ENCODE results near the gene BAG3.
"Not testable (repeated sequence)": the region's sequence is repeated elsewhere in the genome, so short reads cannot be mapped to it uniquely, and the experiment has no call there.

BAG3 gene

DNA sequence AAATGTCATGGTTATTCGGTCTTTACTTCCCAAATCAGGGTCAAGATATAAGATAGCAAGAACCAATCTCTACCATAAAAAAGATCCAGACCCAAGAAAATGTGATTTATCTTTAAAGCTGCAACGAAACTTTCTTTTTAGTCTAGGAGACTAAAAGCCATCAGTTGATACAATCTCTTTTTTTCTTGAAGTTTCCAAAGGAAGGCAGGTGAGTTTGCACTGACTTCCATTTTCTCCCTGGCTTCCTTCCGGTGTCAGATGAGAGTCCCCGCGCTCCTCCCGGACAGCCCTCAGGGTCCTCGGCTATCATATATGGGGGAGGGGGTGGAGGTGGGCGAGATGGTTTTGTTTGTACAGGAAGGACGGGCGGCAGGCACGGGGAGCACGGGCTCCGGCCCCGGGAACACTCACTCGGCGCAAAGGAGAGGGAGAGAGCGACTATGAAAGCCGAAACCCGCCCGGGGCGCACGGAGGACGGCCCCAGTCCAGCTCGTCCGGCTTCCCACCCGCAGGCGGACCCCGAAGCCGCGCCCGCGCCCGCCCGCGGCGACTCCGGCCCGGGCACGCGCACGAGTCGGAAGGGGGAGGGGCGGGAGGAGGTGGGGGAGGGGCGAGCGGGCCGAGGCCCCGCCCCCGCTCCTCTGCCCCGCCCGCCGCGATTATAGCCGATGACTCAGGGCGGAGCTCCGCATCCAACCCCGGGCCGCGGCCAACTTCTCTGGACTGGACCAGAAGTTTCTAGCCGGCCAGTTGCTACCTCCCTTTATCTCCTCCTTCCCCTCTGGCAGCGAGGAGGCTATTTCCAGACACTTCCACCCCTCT is at the start of gene BAG3:
TSS of gene BAG3 (plus strand) at position 689 of the 822 bp plus-strand sequence. CDS start 296 bp downstream, outside the sequence.
- peak; percentile 60 for DNase-seq

DNA sequence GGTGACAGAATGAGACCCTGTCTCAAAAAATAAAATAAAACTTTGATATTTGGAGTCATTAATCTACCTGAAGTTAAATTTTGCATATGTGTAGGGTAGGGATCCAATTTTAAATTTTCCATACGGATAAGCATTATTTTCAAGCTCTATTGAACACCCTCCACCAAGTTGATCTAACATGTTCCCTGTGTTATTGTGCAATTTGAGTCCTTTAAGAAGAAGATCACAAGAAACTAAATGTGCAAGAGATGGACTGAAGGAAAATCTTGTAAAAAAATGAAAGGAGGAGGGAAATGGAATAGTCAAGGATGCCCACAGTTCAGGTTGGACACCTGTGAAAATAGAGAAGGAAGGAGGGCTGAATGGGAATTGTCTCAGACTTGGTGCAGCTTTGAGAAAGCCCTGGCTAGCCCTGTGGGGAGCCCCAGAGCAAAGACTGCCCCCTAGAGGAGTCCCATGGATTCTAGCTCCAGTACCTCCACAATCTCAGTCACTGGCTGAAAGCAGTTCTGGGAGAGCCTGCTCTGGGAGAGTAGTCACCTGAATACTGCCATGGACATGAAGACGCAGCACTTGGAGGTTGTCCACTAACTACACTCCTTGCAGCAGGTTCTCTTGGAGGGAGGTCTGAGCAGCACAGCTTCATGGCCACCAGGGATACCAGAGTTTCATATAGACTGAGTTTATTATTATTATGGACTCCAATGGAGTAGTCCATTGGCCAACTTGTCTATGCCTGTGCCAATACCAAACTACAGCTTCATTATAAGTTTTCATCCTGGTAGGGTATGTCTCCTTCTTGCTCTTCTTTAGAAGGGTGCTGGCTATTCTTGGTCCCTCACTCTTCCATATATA is 48.7 kb upstream of the BAG3 start:
- no peak for DNase-seq

DNA sequence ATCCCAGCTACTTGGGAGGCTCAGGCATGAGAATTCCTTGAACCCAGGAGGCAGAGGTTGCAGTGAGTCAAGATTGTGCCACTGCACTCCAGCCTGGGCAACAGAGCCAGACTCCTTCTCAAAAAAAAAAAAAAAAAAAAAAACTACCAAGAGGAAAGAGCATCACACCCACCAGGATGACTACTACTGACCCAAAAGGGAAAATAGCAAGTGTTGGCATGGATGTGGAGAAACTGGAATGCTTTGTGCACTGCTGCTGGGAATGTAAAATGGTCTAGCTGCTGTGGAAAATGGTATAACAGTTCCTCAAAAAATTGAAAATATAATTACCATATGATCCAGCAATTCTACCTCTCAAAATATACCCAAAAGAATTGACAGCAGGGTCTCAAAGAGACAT is 46.7 kb upstream of the BAG3 start:
- no peak for DNase-seq

- peak; percentile 39 for DNase-seq
Observed at GRCh38 chr10:119608316-119609155, 42.6 kb upstream of the BAG3 start.

- DNase-seq = no peak
Observed at GRCh38 chr10:119609516-119609915, 41.7 kb upstream of the BAG3 start.

GRCh38 chr10:119611433-119611832 is 39.7 kb upstream of the BAG3 start:
- no peak for DNase-seq

DNA sequence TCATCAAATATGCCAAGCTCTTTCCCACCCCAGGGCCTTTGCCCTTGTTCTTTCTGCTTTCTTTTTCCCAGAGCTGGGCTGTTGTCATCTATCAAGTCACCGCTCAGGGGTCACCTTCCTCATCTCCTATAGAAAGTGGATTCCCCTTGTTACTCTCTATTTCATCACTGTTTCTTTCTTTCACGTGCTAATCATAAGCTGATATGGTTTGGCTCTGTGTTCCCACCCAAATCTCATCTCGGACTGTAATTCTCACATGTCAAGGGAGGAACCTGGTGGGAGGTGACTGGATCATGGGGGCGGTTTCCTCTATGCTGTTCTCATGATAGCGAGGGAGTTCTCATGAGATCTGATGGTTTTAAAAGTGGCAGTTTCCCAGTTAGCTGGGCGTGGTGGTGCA is 37.4 kb upstream of the BAG3 start:
- no peak for DNase-seq

DNA sequence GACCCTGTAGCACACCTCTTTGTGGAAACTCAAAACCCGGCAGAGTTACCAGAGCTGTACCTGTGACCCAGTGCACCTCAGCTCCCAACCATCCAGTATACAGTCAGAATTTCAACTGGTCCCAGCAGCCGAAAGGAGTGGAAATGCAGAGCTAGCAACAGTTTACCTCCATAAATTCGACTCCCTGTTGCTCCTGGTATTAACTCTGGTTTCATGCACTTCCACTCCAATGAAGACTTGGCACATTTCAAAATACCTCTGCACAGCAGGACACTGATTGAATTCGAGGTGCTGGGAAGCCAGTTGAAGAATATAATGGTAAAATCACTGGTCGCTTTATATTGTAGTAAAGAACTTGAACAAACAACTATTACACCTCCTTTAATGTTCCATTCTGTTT is 36.5 kb upstream of the BAG3 start:
- DNase-seq = no peak

GRCh38 chr10:119616882-119617570 is 34.2 kb upstream of the BAG3 start:
- no peak for DNase-seq

- DNase-seq = no peak
Observed at GRCh38 chr10:119619215-119619614, 32.0 kb upstream of the BAG3 start.

GRCh38 chr10:119619811-119620210 is 31.4 kb upstream of the BAG3 start:
- not testable (repeated sequence) for DNase-seq

GRCh38 chr10:119620241-119621077 is 30.7 kb upstream of the BAG3 start:
- no peak for DNase-seq

- DNase-seq = no peak
Observed at GRCh38 chr10:119621078-119621384, 30.1 kb upstream of the BAG3 start.

DNA sequence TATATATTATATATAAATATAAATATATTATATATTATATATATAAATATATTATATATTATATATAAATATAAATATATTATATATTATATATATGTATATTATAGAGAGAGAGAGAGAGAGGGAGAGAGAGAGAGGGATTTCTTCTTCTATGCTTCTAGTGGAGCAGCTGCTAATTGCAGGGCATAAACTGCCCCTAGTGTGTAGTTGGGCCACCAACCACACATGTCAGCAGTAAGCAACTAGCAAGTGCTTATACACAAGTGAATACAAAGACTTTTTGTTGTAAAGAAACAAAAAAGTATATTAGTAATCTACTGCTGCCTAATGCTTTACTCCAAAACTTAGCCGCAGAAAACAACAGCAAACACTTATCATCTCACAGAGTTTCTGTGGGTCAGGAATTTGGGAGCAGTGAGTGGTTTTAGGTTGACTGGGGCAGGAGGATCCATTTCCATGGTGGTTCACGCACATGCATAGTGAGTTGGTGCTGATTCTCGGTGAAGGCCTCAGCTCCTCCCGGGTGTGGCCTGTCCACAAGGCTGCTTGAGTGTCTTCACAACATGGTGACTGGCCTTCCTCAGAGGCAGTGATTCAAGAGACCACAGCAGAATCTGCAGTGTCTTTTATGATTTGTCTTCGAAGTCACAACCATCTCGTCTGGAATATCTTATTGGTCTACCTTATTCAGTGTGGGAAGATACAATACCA is 25.5 kb upstream of the BAG3 start:
- DNase-seq = no peak

DNA sequence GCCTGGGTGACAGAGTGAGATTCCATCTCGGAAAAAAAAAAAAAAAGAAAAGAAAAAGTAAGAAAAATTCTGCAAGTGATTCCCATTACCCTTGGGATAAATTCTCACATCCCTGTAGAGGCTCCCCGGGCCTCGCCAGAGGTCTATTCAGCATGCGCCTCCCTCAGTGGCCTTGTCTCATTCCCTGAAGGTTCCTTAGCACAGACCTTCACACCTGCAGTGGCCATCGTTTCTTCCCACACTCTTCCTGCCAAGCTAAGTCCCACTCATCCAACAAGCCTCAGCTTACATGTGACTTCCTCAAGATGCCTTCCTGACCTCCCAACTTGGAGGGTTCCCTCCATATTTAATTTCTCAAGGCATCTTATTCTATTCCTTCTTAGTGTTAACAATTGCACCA is 20.9 kb upstream of the BAG3 start:
- no peak for DNase-seq

GRCh38 chr10:119633538-119634218 is 17.5 kb upstream of the BAG3 start:
- DNase-seq = no peak

GRCh38 chr10:119634219-119634544 is 17.0 kb upstream of the BAG3 start:
- DNase-seq = no peak

- DNase-seq = no peak
Observed at GRCh38 chr10:119637631-119638030, 13.5 kb upstream of the BAG3 start.

GRCh38 chr10:119638982-119639381 is 12.2 kb upstream of the BAG3 start:
- DNase-seq = no peak

DNA sequence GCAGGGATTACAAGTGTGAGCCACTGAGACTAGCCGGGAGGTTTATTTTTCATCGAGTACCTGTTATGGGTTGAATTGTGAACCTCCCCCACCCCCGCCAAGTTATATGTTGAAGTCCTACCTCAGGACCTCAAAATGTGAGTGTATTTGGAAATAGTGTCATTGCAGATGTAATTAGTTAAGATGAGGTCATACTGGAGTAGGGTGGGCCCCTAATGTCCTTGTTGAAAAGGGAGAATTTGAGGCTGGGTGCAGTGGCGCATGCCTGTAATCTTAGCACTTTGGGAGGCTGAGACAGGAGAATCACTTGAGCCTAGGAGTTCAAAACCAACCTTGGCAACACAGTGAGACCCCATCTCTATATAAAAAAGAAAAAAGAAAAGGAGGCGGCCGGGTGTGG is 10.8 kb upstream of the BAG3 start:
- no peak for DNase-seq
